Heart left ventricle (tissue), 16 donors: ENCODE measurements around the gene EPDR1. TPM values are rescaled to one million over a fixed set of nuclear protein-coding genes. Genes with fewer than 3 reads are reported as not detected.

Experiments used
- ATAC-seq, 4 donors: fragments of 200-7000 bp; cut with Tn5 transposase; one replicate each; pipeline ENCODE4 v1.9.1; 2020 to 2022; ENCODE audit warnings: moderate library complexity in 4 of 4, mild to moderate bottlenecking in 3 of 4, moderate number of reproducible peaks in 1 of 4
- DNase-seq, 5 donors: peaks; one replicate each; pipeline ENCODE4 v3.0.0-alpha.2; 2020
- H3K27ac ChIP-seq, 12 donors: fragments of 200-600 bp; sonication (generic) in 4 of 12; one replicate each; pipeline versions ENCODE4 v1.5.0 to v1.8.0; 2016 to 2022; ENCODE audit warnings: mild to moderate bottlenecking in 2 of 12
- H3K27me3 ChIP-seq, 9 donors: fragments of 200-600 bp; sonication (generic) in 2 of 9; one replicate each; pipeline versions ENCODE4 v1.5.1 to v1.8.0; 2016 to 2022; ENCODE audit warnings: mild to moderate bottlenecking in 3 of 9
- H3K36me3 ChIP-seq, 9 donors: fragments of 200-600 bp; sonication (generic) in 2 of 9; one replicate each; pipeline versions ENCODE4 v1.5.0 to v1.8.0; 2018 to 2022; ENCODE audit warnings: mild to moderate bottlenecking in 2 of 9
- H3K4me1 ChIP-seq, 12 donors: fragments of 200-600 bp; sonication (generic) in 4 of 12; one replicate each; pipeline versions ENCODE4 v1.5.0 to v1.8.0; 2016 to 2022; ENCODE audit warnings: mild to moderate bottlenecking in 3 of 12
- H3K4me3 ChIP-seq, 12 donors: fragments of 200-600 bp; sonication (generic) in 4 of 12; one replicate each; pipeline versions ENCODE4 v1.5.0 to v1.8.0; 2017 to 2022; ENCODE audit warnings: mild to moderate bottlenecking in 9 of 12, moderate library complexity in 4 of 12
- H3K9me3 ChIP-seq, 12 donors: fragments of 200-600 bp; sonication (generic) in 4 of 12; one replicate each; pipeline versions ENCODE4 v1.5.0 to v1.8.0; 2016 to 2022; ENCODE audit warnings: mild to moderate bottlenecking in 1 of 12
- CTCF ChIP-seq, 12 donors: fragments of 200-600 bp; sonication (generic) in 4 of 12; IDR thresholded peaks; one replicate each; pipeline versions ENCODE4 v1.5.0 to v1.8.0; 2018 to 2022; ENCODE audit warnings: antibody characterized with exemption in 12 of 12, mild to moderate bottlenecking in 5 of 12
- POLR2A ChIP-seq, 2 donors: fragments of 450-650 bp; IDR thresholded peaks; one replicate each; pipeline ENCODE4 v1.6.1; 2017; ENCODE audit warnings: antibody characterized with exemption in 2 of 2, mild to moderate bottlenecking in 2 of 2, moderate library complexity in 2 of 2
- WGBS, 4 donors: extraction: QIAGEN DNeasy Blood & Tissue Kit in 2 of 4; methylation state at CpG; one replicate each; pipeline versions ENCODE4 v1.1.5 to v1.1.7; 2013 to 2018; 5-methylcytosine and 5-hydroxymethylcytosine counted together
- intact Hi-C, 10 donors: fragments of 100-400 bp; cut with DNase I; formaldehyde crosslinking; loops; one replicate each; pipeline versions ENCODE4 v1.11.1 to v1.14.2; 2022
- polyA plus RNA-seq, 2 donors: library from polyadenylated mRNA; stranded (reverse); fragments of 200-250 nt; gene quantifications; one replicate each; pipeline ENCODE4 v1.2.3, GENCODE V29; 2013
- total RNA-seq, 9 donors: library from RNA; depleted of rRNA in 2 of 9; stranded (reverse); fragments of >200 nt in 2 of 9; fragmentation: NEBNext Ultra II Directional in 3 of 9; extraction: Animal tissue kit (Norgen Biotek cat#: 25700) in 3 of 9; gene quantifications; one replicate each; pipeline versions ENCODE4 v1.1.0 to v1.2.4, GENCODE V29; 2016 to 2023
- donor health status: ischemic (EF 13 %, LVEDD 7.1; RV severe dilation, severe dysfunction).
- donor health status: healthy with polysubstance abuse.
- donor health status: DM: no; HTN: yes; CAD: no.
- donor health status: DM: no; HTN: no; CAD: no.
- donor health status: ischemic (EF 25% LVEDD 6.9; RV normal size, moderate dysfunction).
- donor health status: ischemic (EF 25% LVEDD 5.7; RV mildly dilated, moderate dysfunction).
- donor health status: healthy.
- donor health status: DM: yes; HTN: yes; CAD: no.
- donor health status: ischemic (EF 35%, LVEDD 5.7; RV mildly dilated, moderate dysfunction).
- donor health status: nonischemic (EF 11% LVEDD 7.7; RV severe dilation, severe dysfunction).
- donor health status: DM: yes; HTN: yes; CAD: no.
- donor health status: PGD.
- donor health status: ischemic (EF 29% LVEDD 5.4; RV normal size, mild dysfunction).
- donor health status: nonischemic (EF 23%, LVEDD 6.1; RV moderate dilation, normal function).

The EPDR1 gene
- total and polyA plus RNA-seq, 11 donors: 10.5 to 73.0 (median 37.2) TPM

- TF ChIP-seq CTCF (IDR thresholded peaks at IDR 0.05): no peak
- TF ChIP-seq POLR2A (IDR thresholded peaks at IDR 0.05): no peak
- DNase-seq (no peak), ATAC-seq (no peak)
- H3K27me3 ChIP-seq: no peaks in the 10 kb centered on the region
- H3K4me1 ChIP-seq: peaks cover 0 to 2% (median 0%) of the 10 kb centered on the region in 12 donors
- H3K4me3 ChIP-seq: no peak overlapping the region
- WGBS, 4 donors: 76 to 81% (median 80%) methylated on average over 2 of the region's 2 CpGs
- intact Hi-C loops: no loop called here
- H3K9me3 ChIP-seq: no peaks in the 10 kb centered on the region
- H3K36me3 ChIP-seq: no peaks in the 10 kb centered on the region
- H3K27ac ChIP-seq: no peak overlapping the region
Measured at GRCh38 chr7:37960483-37960882, 40.0 kb downstream of the EPDR1 start.

- H3K4me3 ChIP-seq: no peak overlapping the region
- intact Hi-C loops: no loop called here
- WGBS, 4 donors: 70 to 84% (median 77%) methylated on average over 5 of the region's 5 CpGs
- peaks cover 0 to 2% (median 0%) of the 10 kb centered on the region in 12 donors for H3K4me1 ChIP-seq
- ATAC-seq (no peak), DNase-seq (no peak)
- H3K27me3 ChIP-seq: no peaks in the 10 kb centered on the region
- no peaks in the 10 kb centered on the region for H3K36me3 ChIP-seq
- no peak for TF ChIP-seq POLR2A (IDR thresholded peaks at IDR 0.05)
- no peak for TF ChIP-seq CTCF (IDR thresholded peaks at IDR 0.05)
- H3K27ac ChIP-seq: no peak overlapping the region
- H3K9me3 ChIP-seq: no peaks in the 10 kb centered on the region
Measured at GRCh38 chr7:37961251-37961650, 40.8 kb downstream of the EPDR1 start.

- intact Hi-C loops: no loop called here
- DNase-seq: no peak
- TF ChIP-seq CTCF (IDR thresholded peaks at IDR 0.05): no peak
- no peak for TF ChIP-seq POLR2A (IDR thresholded peaks at IDR 0.05)
- Histone ChIP-seq H3K36me3 (no peaks in the 10 kb centered on the region), H3K9me3 (no peaks in the 10 kb centered on the region), H3K4me1 (no peaks in the 10 kb centered on the region), H3K27ac (no peak overlapping the region), H3K4me3 (no peak overlapping the region), H3K27me3 (no peaks in the 10 kb centered on the region)
- WGBS, 4 donors: 62 to 81% (median 75%) methylated on average over 5 of the region's 5 CpGs
- no peak for ATAC-seq
Measured at GRCh38 chr7:37964196-37964595, 43.8 kb downstream of the EPDR1 start.

GRCh38 chr7:37970211-37970610 is 49.8 kb downstream of the EPDR1 start:
- TF ChIP-seq CTCF (IDR thresholded peaks at IDR 0.05): no peak
- TF ChIP-seq POLR2A (IDR thresholded peaks at IDR 0.05): no peak
- Histone ChIP-seq H3K36me3 (no peaks in the 10 kb centered on the region), H3K4me1 (no peaks in the 10 kb centered on the region), H3K27ac (no peak overlapping the region), H3K9me3 (no peaks in the 10 kb centered on the region), H3K27me3 (no peaks in the 10 kb centered on the region), H3K4me3 (no peak overlapping the region)
- WGBS, 4 donors: 63 to 78% (median 73%) methylated on average over 3 of the region's 3 CpGs
- ATAC-seq (no peak), DNase-seq (no peak)
- intact Hi-C loops: no loop called here
